ENCODE measurements around the gene CRYBB2.
"Not testable (repeated sequence)": the region's sequence is repeated elsewhere in the genome, so short reads cannot be mapped to it uniquely, and the experiment has no call there.

DNA sequence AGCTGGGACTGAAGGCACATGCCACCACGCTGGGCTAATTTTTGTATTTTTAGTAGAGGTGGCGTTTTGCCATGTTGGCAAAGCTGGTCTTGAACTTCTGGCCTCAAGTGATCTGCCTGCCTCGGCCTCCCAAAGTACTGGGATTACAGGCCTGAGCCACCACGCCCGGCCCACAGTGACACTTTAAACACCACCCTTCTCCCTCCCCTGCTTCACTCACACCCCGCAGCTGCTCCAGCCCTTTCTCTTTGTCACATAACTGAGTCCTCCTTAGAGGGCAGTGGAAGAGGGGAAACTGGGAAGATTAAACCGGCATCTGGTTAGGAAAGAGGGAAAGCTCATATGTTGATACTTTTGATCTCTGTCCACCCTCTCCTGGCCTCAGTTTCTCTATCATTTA is 14.9 kb upstream of the CRYBB2 start:
- not testable (repeated sequence) for TF ChIP-seq POLR2AphosphoS5 (IDR thresholded peaks at IDR 0.05; ENCODE audit: low read depth, low read length); POLR2A (IDR thresholded peaks at IDR 0.05; ENCODE audit: low read depth, low read length); TAF1 (IDR thresholded peaks at IDR 0.05; ENCODE audit: borderline replicate concordance, low read depth, low read length)

All from GM12892 (cell line).